GM21515 (cell line): ENCODE measurements around the gene DSCAML1.

Experiments used
- ATAC-seq: cut with Tn5 transposase; IDR thresholded peaks from one replicate; pipeline ENCODE4 v1.9.1; 2021; ENCODE audit not compliant: unreplicated experiment

The DSCAML1 gene

DNA sequence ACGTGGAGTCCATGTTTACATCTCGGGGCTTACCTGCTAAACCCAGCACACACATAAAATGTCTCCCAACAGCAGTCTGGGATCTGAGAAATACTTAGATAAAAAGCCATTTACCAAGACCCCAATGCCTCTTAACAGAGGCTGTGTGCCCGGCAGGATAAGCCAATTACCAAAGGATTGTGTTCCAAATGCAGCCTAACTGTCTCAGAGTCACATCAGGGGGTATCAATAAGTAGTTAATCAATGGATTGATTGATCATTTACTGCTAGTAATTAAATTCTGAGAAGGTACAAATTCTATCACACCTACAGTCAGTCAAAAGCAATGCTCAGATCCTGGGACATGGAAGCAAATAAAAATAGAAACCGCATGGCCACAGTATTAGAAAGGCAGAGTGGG is 125.6 kb downstream of the DSCAML1 start:
- ATAC-seq: no peak

DNA sequence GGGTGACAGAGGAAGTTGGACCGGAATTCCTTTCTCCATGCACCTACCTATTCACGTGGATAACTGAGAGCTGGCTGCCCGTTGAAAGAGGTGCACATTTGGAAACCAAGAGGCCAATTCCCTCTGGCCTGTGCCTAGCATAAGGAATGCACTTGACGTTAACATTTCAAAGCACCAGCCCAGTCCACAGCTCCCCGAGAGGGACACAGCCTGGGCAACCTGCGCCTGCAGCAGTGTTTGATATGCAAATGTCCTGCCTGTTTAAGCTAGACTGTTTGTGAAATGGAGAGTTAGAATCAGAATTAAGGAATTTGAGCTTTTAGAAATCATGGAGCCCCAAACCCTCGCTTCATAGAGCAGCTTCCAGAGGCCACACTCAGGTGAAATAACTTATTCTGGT is 126.1 kb downstream of the DSCAML1 start:
- no peak for ATAC-seq

DNA sequence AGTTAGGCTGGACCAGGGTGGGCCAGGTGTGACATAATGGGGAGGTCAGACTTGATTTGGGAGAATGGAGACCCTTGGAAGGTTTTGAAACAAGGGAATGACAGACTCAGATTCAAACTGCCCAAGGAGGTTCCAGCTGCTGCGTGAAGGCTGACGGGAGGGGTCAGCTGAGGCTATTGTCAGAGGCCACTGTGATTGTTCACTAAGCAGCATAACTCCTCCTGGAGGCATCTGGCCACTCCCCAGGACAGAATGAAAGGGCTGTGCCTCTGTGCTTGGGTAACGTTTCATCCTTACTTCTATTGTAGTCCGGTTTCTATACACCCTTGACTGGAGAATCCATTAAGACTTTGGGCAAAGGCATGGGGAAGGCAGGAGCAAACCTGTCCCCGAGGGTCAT is 126.6 kb downstream of the DSCAML1 start:
- no peak for ATAC-seq

DNA sequence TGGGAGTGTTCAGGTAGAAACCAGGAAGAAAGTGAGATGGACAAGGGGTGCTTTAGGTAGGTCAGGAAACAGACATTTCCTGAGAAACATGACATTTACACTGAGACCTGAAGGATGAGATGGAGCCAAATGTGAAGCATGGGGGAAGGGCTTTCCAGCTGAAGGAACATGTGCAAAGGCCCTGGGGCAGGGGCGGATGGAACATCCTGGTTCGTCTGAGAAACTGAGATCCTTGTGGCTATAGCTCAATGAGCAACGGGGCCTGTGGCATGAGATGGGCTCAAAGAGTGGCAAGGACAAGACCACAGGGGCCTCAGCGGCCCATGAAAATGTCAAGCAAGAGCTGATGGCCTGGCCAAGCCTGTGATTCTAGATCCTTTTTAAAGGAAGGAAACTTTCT is 127.4 kb downstream of the DSCAML1 start:
- ATAC-seq: no peak

DNA sequence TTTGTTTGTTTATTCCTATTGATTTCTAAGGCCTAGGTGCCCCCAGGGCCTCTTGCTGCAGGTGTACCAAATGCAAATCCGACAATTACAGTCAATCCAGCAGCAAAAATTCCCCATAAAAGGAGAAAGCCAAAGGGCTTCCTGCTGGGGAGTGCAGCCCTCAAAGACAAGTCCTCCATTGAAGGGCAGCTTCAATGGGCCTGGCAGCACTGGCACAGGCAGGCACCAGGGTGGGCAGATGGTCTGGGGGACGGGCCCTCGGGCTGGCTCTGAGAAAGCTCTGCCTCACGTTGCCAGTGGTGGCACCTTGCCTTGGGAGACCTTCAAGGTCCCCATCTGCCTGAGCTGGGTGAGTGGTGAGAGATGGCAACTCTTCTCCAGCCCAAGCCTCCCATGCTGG is 128.0 kb downstream of the DSCAML1 start:
- ATAC-seq: no peak

DNA sequence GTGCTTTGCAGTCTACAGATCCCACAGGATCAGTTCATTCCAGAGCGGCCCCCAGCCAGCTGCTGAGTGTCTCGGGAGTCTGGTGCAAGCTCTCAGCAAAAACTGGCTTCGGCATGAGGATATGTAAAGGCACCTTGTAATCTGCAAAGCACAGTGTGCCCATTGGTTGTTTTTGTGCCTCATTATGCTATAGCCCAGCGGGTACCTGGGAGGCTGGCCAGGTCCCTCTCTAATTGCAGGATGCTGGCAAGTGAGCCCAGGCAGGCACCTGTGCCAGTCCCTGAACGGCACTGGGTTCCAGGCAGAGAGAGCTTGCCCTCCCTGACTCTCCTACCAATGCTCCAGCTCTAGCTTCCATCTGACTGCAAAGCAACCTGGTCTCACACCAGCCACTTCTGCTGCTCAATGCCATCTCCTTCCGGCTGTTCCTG is 128.7 kb downstream of the DSCAML1 start:
- no peak for ATAC-seq

DNA sequence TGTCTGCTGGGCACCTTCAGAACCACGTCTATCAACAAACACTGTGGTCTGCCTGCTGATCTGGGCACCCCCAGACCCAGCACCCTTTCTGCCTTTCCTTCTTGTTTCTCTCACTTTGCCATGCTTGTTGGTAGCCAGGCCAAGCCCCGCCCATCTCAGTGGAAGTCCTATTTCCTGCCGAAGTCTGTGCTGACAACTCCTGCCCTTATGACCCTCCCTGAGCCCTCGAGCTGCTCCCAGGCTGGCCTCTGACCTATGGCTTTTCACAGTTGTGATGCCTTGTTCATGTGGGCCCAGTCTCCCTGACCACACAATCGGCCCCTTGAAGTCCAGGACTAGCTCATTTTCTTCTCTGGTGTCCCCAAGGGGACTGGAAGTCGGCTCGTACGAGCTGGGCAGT is 132.1 kb downstream of the DSCAML1 start:
- no peak for ATAC-seq

DNA sequence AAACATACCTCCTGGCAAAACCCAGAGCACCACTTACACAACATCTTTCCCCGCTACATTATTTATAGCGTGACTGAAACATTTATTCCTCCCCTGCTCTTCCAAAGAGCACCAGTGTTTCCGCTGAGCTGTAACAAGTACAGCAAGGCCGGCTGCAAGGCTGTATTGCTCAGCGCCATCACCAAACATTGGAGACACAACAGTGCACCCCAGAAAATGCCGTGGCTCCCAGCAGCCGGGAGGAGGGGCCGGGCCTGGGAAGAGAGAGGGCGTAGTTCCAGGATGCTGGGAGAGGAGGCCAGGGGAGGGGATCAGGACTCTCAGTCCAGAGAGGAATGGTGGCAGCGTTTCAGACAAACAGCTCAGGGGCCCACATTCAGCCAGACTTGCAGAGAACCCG is 133.2 kb downstream of the DSCAML1 start:
- ATAC-seq: no peak

DNA sequence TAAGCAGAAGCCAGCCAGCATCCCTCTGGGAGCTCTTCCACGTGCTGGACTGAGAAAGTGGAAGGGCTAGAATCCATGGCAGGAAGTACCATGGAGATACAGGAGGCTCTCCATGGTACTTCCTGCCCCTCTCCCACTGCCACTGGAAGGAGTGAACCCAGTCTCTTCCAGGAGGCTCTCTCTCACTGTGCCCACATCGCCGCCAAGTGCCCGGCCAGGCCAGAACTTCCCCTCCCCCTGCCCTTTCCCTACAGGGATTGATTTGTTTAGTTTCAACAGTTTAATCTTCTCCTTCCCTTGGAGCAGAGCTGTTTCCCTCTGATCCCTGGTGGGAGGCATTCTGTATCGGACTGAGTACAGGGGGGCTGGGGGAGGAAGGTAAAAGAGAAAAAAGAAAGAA is 133.6 kb downstream of the DSCAML1 start:
- ATAC-seq: no peak

DNA sequence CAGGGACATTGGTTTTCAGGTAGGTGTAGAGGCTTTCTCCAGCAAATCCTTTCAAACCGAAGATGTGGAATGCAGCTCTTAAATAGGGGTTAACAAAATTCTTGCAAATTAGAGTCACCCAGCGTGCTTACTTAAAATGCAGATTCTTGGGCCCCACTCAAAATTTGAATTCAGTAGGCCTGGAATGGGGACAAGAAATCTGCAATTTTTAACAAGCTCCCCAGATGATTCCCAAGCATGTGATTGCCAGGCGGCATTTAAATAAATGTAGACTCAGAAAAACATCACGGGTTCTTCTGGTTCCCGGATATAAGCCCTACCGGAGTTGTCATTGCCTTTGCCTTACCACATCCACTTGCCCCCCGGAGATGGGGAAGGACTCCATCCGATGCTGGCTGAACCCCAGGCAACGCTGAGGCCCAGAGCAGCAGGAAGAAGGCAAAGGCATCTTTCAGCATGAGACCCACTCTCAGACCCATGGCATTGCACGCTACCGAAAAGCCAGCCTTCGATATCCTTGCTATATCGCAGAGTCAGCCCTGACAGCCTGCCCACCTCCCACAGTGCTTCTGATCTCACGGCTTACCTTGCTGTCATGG is 134.2 kb downstream of the DSCAML1 start:
- no peak for ATAC-seq

DNA sequence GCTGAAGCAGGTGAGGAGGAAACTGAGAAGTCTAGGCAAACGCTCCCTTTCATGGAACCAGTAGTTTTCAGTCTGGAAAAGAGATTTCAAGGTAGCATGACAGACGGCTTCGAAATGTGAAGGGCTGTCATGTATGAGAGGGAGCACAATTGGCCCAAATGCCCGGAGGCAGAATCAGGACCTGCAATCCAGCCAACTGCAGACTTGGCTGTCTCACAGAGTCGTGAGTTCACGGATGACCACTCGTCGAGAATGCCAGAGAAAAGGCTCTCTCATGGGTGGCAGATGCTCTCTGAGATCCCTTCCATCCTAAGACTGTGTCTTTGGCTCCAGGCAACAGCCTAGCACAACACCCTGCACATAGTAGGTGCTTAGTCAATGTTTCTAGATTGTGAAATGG is 134.8 kb downstream of the DSCAML1 start:
- no peak for ATAC-seq

DNA sequence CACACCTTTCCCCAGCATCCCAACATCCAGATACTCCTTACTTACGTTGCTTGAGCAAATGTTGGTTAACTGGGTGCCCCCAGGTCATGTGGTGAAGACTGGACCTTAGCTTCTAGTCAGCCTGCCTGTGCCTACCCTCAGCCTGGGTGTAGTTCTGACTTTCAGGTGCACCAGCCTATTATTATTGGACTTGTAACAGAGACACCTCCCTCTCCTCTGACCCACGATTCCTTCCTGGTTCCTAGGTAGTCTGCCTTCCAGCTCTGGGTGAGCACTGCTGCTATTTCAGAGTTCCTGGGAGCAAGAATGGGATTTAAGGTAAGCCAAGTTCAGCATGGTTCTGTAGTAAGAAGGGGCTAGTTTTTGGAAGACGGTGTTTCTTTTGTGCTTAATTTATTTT is 138.2 kb downstream of the DSCAML1 start:
- no peak for ATAC-seq

DNA sequence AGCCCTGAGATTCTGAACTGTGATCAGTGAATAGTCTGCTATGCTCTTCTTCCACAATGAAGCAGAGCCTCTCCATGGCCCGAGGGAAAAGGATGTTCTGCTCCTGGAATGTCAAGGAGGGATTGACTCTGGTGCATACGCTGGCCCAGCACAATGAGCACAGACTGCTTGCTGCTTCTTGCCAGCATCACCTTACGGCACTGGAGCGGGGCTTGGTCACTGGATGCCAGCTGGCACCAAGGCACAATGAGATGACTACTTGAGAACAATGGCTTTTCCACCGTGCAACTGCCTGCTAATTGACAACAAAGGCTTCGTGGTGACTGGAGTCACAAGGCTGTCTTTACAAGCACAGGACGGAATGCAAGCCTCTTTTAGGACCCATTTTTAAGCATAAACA is 139.2 kb downstream of the DSCAML1 start:
- no peak for ATAC-seq

DNA sequence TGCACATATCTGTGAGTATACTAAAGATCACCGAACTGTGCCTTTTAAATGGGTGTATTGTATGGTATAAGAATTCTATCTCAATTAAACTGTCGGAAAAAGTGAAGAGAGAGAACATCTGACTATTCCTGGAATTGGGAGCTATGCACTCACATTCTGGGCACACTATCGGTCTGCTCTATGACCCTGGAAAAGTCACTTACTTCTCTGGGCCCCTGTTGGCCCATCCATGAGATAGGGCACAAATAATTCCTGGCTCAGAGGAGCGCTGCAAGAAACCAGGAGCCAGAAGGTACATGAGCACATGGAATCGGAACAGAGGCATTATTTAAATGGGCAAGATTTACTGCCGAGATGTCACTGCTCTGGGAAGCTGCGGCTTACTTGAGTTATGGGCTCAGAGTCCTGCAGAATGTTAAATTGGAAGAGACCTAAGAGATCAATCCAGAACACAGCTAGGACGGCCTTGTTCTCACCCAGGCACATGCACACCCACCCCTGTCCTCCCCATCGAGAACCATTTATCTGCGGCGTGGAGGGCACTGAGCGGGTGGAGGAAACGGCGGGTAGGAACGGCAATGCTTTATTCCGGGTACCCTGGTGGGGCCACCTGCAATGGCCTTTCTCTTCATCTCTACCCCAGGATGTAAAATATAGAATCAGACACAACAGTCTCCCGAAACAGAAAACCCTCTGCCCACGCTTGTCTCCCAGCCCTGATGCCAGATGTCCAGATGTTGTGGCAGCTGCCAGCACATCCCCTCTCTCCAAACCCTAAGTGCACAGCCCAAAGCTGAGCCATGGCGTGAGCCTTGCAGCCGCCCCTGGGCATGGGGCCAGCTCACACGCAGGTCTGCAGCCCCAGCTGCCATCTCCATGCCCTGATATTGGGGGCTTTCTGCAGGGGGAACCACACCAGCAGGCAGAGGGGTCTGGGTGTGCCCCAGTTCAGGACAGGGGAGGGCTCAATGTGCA is 142.4 kb downstream of the DSCAML1 start:
- no peak for ATAC-seq

DNA sequence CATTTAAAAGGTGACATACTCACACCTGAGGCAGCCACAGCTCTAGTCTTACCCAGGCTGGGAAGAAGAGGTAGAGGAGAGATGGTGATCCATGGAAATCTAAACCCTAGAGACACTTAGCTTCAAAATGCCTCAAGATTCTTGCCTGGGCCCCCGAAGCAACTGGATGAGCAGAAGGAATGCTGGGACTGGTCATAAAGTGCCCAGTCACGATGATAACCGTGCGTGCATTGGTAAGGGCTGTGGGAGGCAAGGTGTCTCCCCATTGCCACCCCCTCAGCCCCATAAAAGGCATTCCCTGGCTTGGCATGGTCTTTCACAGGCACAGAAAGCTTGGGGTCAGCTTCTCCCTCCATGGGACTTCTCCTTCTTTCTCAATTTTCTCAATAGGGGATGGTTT is 144.5 kb downstream of the DSCAML1 start:
- no peak for ATAC-seq

DNA sequence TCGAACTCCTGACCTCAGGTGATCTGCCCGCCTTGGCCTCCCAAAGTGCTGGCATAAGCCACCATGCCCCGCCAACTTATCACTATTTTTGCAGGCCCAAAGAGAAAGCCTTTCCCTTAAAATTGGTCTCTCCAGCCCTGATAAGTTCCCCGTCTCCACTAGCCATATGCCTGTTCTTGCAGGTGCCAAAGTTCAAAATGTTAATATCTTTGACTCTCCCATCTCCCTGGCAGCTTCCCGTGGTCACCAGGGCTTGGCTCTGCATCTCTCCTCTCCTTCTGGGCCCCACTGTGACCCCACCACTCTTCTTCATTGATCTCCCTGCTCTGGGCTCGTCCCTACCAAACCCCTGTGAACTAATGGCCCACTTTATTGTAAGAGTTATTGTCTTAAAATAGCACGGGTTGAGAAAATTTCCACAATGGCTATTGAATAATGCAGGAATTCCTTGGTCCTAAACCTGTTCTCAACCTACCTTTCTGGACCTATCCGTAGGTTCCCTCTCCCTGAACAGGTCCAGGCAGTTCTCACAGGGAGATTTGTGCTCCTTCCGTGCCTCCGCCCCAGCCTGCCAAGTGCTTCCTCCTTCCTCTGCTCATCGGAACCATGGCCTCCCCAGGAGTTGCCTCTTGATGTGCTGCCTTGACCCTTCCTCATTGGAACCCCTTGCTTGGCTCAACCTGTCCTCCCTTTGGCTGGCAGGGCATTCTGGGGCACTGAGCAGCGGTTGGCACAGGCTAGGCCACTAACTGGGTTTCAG is 147.5 kb downstream of the DSCAML1 start:
- ATAC-seq: no peak

DNA sequence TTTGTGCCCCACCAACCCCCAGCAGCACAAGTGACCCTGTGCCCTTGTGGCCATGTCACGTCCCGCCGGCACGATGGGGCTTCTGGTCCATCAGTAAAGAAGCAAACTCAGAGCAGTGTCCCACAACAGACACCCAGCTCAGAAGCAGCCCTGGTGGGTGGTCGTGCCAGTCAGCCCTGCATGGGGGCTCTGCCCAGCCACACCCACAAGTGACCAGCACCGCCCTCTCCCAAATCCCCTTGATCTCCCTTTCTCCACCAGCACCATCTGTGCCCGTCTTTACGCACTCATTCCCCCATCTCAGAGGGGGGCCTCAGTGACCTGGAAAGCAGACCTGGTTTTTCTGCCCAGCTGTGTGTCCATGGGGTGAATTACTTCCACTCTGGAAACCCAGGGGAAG is 149.1 kb downstream of the DSCAML1 start:
- no peak for ATAC-seq

DNA sequence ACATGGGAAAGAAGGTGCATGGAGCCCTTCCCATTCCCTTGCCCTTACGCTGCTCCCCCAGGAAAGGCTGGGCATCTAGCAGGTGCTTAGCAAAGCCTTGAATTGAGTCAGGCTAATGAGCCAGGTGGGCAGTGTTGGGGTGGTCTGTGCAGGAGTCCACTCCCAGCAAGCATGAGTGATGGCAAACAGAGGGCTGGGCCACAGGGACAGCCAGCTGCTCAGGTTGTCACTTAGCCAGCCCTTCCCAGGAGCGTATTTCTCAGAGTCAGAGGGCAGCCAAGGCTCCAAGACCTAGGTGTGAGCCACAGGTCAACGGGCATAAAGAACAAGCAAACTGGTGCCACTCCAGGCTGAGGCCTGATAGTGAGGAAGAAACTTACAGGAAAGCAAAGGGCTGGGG is 149.8 kb downstream of the DSCAML1 start:
- no peak for ATAC-seq

DNA sequence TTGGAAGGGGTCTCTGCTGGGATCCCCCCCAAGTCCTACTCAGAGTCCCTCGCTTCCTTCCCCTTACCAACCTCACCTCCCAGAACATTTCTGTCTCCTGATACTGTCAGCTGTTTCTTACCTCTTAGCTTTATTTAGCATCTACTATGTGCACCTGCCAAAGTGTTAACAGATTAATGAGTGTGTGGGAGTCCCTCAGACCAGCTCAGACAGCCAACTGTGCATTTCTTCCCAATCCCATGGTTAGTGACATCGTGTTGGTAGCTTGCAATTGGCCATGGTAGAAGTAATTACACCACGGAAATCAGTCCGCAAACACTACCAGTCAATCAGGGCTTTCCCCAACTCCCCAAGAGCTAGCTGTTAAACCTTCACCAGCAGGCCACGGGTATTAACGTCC is 150.6 kb downstream of the DSCAML1 start:
- no peak for ATAC-seq

DNA sequence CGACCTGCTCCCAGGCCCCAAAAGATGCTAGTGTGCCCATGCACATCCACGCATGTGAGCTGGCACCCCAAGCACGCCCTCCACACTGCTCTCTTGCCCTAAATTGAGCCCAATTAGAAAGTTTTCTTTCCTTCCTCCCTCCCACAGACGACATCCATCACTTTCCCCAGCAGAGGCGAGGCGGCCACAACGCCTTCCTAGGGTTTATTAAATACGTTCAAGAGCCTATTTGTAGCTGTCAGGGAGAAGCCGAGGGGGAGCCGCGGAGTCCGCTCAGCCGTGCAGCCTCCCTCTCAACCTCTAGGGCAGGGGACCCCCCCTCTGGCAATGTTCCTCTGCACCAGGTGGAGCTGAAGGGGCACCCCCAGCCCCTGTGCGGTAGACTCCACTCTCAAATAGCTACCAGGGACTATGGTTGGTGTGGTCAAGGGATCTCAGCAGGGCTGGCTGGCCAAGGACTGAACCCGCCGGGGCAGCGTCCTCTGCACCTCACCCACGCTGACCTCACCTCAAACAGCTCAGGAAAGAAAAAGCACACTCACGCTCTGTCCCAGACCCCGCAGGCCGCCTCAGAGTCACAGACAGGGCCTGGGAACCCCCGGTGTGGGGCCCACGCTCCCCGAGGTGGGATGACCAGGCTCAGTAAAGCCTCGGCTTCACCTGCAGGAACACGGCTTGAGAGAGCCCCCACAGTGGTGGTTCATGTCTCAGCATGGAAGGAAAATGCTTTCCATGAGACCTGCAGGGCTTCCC is 152.4 kb downstream of the DSCAML1 start:
- no peak for ATAC-seq
